Cardiac septum (tissue), 1 donor: ENCODE measurements around the gene PRKAR1B. TPM values are rescaled to one million over a fixed set of nuclear protein-coding genes. Genes with fewer than 3 reads are reported as not detected.
"Not testable (repeated sequence)": the region's sequence is repeated elsewhere in the genome, so short reads cannot be mapped to it uniquely, and the experiment has no call there.

Experiments
- DNase-seq: peaks from one replicate; pipeline ENCODE4 v3.0.0-alpha.2; 2020; ENCODE audit warnings: low spot score
- intact Hi-C: fragments of 100-400 bp; cut with DNase I; formaldehyde crosslinking; loops from one replicate; pipeline ENCODE4 v1.14.0; 2022
- total RNA-seq: library from RNA; stranded (reverse); fragmentation: NEBNext Ultra II Directional; extraction: Animal tissue kit (Norgen Biotek cat#: 25700); gene quantifications from one replicate; pipeline ENCODE4 v1.2.1, GENCODE V29; 2021
- donor health status: DM: no; HTN: no; CAD: no.

The PRKAR1B gene
- total RNA-seq, 1 donor from 2014 or later = 13.5 TPM

DNA sequence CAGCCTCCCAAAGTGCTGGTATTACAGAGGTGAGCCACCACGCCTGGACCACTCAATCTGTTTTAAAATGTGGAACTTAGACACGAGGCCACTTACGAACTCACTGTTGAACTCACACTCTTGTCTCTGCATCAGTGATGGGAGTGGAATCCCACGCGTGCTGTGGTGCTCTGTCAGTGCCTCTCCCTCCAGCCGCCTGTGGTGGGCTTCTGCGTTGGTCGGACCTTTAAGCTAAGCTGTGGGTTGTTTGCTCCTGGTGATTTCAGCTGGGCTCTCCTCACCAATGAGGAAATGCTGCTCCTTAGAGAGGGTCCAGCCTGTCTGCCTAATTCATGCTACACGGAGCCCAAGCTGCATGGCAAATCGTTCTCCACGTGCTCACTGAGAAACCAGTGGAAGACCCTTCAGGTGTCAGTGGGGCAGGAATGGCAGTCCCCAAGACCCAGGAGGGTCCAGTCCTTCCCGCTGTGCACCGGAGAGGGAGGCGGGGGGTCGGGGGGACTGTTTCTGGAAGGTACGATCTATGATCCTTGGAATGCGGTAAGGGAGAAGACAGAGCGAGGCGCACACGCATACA is 17.9 kb upstream of the PRKAR1B start:
- DNase-seq = peak; percentile 51
- intact Hi-C loops = no loop called here

DNA sequence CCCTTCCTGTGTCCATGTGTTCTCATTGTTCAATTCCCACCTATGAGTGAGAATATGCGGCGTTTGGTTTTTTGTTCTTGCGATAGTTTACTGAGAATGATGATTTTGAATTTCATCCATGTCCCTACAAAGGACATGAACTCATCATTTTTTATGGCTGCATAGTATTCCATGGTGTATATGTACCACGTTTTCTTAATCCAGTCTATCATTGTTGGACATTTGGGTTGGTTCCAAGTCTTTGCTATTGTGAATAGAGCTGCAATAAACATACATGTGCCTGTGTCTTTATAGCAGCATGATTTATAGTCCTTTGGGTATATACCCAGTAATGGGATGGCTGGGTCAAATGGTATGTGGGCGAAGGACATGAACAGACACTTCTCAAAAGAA is 17.0 kb upstream of the PRKAR1B start:
- intact Hi-C loops, DNase-seq: not testable (repeated sequence)

DNA sequence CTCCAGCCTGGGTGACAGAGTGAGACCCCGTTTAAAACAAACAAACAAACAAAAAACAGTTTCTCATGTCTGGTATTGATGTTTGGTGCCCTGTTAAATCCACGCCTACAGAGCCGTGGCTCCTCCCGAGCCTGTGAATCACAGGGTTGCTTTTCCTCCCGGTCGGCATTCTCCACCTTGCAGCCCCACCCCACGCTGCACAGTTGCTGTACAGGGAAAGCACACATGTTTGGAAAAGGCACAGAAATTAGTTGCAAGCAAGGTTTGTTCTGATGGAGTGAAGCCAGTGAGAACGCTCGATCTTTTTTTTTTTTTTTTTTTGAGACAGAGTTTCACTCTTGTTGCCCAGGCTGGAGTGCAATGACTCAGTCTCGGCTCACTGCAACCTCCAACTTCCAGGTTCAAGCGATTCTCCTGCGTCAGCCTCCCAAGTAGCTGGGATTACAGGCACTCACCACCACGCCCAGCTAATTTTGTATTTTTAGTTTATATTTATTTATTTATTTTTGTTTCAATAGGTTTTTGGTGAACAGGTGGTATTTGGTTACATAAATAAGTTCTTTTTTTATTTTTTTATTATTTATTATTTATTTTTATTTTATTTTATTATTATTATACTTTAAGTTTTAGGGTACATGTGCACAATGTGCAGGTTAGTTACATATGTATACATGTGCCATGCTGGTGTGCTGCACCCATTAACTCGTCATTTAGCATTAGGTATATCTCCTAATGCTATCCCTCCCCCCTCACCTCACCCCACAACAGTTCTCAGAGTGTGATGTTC is 16.5 kb upstream of the PRKAR1B start:
- intact Hi-C loops, DNase-seq: not testable (repeated sequence)

DNA sequence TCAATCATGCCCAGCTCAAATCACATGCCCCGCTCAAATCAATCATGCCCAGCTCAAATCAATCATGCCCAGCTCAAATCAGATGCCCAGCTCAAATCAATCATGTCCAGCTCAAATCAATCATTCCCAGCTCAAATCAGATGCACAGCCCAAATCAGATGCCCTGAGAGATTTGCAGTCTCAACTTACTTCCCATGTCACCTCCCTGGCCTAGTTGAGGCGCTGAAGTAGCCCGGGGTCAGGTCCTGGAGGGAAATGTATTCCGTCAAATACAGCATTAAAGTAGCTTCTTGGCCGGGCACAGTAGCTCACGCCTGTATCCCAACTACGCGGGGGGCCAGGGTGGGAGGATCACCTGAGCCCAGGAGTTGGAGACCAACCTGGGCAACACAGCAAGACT is 15.7 kb upstream of the PRKAR1B start:
- intact Hi-C loops = no loop called here
- peak; percentile 49 for DNase-seq

DNA sequence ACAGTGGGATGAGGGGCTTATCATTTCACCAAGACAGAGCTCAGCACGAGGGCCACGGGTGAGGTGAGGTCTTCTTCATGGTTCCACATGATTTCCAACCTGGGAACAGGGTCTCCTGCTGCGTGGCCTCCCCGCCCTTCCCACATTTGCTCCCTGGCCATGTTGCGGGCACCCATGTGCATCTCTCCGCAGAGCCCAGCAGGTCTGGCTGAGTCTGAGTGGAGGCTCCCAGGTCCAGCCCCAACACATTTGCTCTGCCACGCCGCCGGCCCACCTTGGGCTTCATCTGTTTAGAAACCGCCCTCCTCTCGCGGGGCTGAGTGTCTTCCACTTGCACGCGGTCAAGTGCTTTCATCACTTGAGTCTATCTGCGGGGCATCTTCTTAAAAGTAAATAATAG is 14.8 kb upstream of the PRKAR1B start:
- peak; percentile 70 for DNase-seq
- intact Hi-C loops = no loop called here

DNA sequence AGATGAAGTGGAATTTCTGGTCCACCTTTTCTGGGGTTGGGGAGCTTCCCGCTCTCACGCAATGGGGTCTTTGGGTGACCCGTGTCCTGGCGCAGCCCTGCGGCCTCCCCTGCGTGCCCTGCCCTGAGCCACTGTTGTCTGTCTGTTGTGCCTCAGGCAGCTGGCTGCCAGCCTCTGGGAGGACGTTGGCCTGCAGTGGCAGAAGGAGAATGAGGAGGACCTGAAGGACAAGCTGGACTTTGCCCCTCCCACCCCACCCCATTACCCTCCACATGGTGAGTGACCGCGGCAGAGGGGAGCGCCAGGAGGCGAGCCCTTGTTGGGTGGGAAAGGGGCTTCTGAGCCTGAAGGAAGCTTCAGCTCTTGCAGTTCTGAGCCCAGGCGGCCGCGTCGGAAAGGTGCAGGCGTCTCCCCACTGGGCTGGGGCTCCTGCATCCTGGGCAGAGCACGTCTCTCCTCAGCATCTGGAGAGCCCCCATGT is 14.2 kb upstream of the PRKAR1B start:
- peak; percentile 63 for DNase-seq
- intact Hi-C loops = no loop called here

DNA sequence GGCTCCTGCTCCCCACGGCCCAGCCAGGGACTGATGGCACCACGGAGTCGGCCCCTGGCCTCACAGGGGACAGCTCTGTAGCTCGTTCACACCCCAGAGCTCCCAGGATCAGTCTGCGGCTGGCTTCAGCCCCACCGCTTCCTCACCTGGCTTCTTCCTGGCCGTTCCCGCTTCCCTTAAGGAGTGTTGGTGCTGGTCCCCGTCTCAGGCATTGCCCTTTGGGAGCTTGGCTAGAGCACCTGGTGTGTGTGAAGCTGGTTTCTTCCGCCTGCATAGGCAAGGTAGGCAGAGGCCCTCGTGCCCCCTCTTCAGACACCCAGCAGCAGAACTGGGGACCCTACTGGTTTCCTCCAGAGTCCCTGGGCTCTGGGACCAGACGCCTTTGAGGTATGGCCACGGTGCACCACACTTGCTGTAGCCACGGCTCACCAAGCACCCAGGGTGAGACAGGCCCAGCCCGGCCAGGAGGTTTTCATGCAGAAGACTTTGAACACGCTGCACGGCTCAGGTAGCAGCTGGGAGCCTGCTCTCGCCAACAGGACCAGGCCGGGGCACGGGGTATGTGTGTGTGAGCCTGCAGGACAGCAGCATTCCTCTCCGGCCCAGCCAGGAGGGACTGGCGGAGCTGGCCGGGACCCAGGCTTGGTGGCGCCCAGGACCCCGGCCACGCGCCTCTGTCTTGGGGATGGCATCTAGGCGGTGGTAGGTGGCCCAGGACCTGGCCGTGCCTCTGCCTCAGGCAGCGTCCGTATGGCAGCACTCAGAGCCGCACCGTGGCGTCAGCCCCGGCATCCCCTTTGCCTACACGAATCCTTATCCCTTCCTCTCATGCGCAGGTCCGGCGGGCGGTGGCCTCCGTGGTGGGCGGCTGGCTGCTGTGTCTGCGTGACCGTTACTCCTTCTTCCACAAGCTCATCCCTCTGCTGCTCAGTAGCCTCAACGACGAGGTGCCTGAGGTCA is 13.2 kb upstream of the PRKAR1B start:
- intact Hi-C loops = no loop called here
- DNase-seq = peak; percentile 69

DNA sequence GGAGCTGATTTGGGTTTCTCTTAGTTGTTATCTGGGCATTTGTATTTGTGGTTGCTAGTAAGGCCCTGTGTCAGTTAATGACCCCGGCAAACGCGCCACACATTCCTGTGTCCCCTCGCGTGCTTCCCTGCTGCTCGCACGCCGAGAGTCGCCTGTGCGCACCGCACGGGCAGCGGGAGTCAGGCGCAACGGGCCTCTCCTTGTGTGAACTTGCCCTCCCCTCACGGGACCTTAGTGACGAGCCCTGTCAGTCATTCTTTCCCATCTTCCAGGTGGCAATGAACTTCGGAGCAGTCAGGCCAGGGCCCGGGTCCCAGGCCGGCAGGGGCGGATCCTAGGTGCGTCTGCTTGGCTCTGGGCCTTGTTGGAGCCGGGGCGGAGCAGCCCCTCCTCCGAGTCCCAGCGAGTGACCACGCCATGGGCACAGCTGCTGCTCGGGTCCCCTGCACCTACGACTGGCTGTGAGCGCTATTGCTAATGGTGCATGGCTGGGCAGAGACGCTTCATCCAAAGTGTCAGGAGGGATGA is 12.4 kb upstream of the PRKAR1B start:
- intact Hi-C loops = no loop called here

DNA sequence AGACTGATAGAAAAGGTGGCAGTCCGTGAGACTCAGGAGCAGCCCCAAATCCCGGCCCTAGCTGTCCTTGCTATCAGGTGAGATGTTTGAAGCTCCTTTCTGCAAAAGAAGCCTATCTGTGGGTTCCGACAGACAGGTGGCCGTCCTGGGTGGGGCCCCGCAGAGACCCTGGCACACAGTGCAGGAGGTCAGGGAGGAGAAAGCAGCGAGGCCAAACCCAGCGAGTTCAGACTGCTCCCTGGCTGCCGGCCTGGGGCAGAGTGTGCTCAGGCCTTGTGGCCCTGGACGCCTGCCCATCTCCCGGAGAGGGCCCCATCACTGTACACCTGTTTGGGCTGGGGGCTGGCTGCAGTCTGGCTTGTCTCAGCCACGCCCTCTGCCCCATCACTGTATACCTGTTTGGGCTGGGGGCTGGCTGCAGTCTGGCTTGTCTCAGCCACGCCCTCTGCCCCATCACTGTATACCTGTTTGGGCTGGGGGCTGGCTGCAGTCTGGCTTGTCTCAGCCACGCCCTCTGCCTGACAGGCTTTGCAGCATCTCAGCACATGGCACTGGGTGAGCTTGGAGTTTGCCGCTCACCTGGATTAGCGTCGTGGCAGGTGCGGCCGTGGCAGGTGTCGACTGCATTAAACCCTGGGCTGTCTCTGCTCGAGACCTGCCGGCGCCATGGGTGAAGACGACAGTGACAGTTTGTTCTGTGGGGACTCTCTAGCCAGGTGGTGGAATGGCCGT is 11.8 kb upstream of the PRKAR1B start:
- peak; percentile 73 for DNase-seq
- intact Hi-C loops = no loop called here

More for the DNA sequence above, 12.4 kb upstream of the PRKAR1B start:
- DNase-seq = no peak

DNA sequence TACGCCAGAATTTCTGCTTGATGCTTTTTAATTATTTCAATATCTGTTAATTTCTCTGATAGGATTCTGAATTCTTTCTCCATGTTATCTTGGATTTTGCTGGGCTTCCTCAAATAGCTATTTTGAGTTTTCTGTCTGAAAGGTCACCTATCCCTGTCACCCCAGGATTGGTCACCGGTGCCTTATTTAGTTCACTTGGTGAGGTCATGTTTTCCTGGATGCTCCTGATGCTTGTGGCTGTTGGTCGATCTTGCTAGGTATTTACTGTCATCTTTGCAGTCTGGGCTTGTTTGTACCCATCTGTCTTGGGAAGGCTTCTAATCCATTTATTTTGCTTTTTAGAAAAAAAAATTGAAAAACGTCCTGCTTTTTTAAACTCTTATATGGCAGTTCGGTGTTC is 11.2 kb upstream of the PRKAR1B start:
- DNase-seq = no peak
- intact Hi-C loops = no loop called here

DNA sequence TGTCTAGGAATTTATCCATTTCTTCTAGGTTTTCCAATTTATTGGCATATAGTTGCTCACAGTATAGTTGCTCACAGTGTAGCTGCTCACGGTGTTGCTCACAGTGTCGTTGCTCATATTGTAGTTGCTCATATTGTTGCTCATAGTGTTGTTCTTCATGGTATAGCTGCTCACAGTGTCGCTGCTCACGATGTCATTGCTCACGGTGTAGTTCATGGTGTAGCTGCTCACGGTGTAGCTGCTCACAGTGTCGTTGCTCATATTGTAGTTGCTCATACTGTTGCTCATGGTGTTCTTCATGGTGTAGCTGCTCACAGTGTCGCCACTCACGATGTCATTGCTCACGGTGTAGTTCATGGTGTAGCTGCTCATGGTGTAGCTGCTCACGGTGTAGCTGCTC is 7.7 kb upstream of the PRKAR1B start:
- intact Hi-C loops = loop anchor here (5.0 kb wide), 2 partner anchors 213 to 403 kb away; no protein-coding TSS in a partner anchor
- DNase-seq = no peak

DNA sequence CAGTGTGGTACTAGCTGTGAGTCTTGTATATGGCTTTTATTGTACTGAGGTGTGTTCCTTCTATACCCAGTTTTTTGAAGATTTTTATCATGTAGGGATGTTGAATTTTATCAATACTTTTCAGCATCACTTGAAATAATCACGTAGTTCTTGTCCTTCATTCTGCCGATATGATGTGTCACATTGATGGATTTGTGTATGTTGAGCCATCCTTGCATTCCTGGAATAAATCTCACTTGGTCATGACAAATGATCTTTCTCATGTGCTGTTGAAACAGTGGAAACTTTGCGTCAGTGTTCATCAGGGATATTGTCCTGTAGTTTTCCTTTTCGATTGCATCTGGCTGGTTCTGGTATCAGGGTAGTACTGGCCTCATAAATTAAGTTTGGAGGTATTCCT is 7.1 kb upstream of the PRKAR1B start:
- DNase-seq = no peak
- intact Hi-C loops = loop anchor here (5.0 kb wide), 2 partner anchors 212 to 402 kb away; no protein-coding TSS in a partner anchor

DNA sequence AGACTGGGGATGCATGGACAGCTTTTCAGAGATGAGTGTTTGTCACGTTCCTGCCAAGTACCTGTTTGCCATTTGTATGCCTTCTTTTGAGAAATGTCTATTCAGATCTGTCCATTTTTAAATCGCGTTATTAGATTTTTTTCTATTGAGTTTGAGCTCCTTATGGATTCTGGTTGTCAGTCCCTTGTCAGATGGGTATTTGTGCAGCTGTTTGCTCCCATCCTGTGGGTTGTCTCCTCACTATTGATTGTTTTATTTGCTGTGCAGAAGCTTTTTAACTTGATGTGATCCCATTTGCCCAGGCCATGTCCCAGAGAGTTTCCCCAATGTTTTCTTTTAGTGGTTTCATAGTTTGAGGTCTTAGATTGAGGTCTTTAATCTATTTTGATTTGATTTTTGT is 5.5 kb upstream of the PRKAR1B start:
- DNase-seq = no peak
- intact Hi-C loops = loop anchor here (2.0 to 5.0 kb wide), 3 partner anchors 92 to 400 kb away; no protein-coding TSS in a partner anchor

DNA sequence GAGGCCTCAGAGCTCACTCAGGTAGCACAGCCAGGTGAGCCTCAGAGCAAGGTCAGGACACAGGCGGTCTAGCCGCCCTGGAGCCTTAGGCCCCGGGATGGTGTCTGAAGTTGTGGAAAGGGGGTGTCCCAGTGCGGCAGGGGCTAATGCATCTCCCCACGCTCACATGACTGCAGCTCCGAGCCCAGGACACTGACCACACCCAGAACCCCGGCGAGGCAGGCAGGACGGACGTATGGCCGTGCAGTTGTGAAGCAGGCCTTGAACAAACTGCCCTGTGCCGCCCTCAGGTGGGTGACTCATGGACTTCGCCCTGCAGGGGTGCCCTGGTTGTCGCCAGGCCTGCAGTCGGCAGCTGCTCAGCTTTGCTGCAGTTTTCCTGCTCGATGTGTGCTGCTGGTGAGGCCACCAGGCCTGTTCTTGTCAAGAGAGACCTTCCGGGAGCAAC is 5.0 kb upstream of the PRKAR1B start:
- intact Hi-C loops = loop anchor here (2.0 to 5.0 kb wide), 3 partner anchors 91 to 400 kb away; no protein-coding TSS in a partner anchor
- DNase-seq = peak; percentile 80

DNA sequence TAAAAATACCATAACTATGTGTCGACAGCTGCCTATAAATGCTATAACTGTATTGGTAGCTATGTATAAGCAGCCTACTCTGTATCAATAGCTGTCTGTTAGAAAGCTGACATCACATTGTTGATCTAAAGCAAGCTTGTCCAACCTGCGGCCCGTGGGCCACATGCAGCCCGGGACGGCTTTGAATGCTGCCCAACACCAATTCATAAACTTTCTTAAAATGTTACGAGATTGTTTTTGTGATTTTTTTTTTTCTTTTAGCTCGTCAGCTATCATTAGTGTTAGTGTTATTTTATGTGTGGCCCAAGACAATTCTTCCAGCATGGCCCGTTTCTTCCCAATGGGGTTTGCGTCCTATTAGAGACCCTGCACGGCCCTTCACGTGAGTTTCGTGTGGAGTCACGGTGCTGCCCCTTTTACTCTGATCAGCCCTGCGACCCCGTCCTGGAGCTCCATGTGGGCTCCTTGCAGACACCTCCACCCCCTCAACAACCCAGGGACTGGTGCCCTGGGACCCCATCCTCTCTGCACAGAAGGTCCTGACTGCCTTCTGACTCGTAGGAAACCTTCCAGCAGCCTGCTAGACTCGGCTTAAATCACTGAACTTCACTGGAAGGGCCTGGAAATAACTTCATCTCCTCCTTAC is 4.5 kb upstream of the PRKAR1B start:
- intact Hi-C loops = loop anchor here (2.0 to 5.0 kb wide), 3 partner anchors 91 to 399 kb away; no protein-coding TSS in a partner anchor
- peak; percentile 56 for DNase-seq

DNA sequence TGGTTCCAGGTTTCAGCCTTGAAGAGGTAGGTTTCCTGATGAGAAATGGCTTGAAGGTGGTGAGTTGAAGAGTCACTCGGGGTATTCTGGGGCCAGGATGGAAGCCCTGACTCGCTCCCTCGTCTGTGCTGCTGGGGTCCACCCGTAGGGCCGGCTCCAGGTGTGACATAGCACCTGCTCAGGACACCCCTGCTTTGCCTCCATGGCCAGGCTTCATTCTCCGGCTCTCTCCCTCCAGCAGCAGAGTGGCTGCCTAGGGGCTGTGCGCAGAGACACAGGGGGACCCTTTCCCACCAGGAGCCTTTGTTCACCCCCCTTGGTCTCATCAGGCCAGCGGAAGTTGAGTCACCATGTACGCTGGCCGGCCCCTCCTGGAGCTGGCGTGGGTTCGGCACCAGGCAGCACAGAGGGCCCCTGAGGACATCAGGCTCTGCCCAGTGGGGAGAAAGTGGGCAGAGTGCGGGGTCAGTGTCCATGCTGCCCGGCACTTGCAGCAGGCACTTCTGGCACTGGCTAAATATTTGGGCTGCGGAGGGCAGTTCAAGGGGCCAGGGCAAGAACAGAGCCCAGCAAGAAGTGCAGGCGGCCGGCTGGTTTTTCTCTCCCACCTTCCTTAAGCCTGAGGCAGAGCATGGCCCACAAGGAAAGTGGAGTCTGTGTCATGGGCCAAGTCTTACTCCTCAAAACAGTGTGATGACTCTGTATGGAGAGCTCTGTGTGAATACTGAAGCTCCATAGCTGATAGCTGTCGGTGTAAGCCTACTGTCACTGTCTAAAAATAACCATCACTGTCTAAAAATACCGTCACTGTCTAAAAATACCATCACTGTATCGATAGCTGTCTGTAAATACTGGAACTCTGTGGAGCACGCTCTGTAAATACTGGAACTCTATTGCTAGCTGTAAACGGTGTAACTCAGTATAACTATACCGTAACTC is 3.7 kb upstream of the PRKAR1B start:
- peak; percentile 72 for DNase-seq

More for the DNA sequence above, 3.7 kb upstream of the PRKAR1B start:
- intact Hi-C loops = loop anchor here (5.0 kb wide), 2 partner anchors 208 to 398 kb away; no protein-coding TSS in a partner anchor
